Activated T-helper 1 cell treated with Interleukin-2 at 50 U/mL for 16 hours (primary cell): Measurements from ENCODE around the gene GPR61.

Experiments used
- DNase-seq: peaks from one replicate; pipeline ENCODE4 v3.0.0-alpha.2; 2020; ENCODE audit warnings: low read depth

GPR61 gene

GRCh38 chr1:109508873-109509175 is 30.8 kb upstream of the GPR61 start:
- no peak for DNase-seq

- peak; percentile 49 for DNase-seq
Observed at GRCh38 chr1:109509176-109510134, 30.2 kb upstream of the GPR61 start, which contains the start of gene AMIGO1. TSS of gene AMIGO1 (minus strand) at chr1:109509727. CDS start at chr1:109508912, 815 bp downstream.

- no peak for DNase-seq
Observed at GRCh38 chr1:109513110-109513710, 26.5 kb upstream of the GPR61 start.

DNA sequence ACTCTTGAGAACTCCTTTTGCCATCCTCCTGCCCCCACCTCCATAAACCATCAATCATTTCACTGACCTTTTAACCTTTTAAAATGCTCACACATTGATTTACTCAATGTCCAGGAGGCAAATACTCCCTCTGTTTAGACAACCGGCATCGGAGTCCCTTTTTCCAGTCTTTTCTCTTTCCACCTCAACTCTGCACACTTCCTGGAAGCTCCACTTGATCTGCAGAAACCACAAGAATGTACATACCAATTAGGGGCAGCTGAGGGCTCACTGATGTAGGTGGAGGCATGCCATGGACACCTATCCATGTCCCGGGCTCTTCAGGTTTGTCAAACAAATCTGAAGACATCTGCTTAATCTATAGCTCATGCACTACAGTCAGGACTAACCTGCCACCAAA is 24.8 kb upstream of the GPR61 start:
- no peak for DNase-seq

GRCh38 chr1:109516872-109517271 is 22.8 kb upstream of the GPR61 start:
- no peak for DNase-seq

DNA sequence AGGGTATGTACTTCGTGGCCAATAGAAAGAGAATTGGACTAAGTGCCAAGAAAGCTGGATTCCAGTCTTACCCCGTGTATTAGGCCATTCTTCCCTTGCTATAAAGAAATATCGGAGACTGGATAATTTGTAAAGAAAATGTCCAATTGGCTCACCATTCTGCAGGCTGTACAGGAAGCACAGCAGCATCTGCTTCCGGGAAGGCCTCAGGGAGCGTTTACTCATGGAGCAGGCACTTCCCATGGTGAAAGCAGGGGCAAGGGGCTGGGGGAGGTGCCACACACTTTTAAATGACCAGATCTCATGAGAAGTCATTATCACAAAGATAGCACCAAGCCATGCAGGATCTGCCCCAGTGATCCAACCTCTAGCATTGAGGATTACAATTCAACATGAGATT is 22.3 kb upstream of the GPR61 start:
- no peak for DNase-seq

DNA sequence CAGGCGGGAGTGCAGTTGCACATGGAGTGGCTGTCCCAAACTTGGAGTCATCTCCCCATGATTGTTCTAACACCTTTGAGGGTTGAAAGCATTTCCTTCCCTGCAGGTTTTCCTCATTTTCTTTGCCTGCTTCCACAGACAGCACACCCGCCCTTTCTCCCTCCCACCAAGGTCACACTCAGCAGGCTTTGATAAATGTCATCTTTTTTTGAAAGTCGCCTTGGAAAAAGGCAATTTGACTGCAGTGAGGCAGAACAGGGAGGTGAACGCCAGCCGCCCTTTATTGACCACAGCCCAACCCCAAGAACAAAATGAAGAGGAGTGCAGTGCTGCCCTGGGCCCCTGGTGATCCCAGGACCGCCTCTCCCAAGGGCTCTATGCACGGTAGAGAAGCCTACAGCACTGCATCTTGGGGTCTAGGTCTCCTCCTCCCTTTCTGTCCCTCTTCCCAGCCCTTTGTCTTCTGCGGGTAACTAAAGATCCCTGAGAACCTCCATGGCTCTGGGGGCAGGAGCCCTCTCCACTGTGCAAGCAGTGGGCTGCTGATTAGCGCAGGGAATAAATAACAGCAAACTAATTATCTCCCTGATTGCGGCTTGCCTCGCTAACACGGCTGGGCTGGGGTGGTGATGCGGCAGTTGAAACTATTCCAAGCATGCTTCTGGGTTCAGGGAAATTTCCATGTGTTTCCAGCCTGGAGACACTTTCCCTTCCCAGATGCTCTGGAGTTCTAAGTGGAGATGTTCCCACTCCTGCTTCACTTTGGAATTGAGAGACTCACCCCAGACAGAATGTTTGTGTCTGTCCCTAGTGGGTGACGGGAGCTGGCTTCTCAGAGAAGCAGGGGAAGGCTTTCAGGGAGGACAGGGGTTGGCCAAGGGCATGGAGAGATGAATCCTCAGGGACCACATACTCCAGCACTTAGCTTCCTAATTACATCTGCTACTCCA is 18.4 kb upstream of the GPR61 start:
- DNase-seq: no peak

DNA sequence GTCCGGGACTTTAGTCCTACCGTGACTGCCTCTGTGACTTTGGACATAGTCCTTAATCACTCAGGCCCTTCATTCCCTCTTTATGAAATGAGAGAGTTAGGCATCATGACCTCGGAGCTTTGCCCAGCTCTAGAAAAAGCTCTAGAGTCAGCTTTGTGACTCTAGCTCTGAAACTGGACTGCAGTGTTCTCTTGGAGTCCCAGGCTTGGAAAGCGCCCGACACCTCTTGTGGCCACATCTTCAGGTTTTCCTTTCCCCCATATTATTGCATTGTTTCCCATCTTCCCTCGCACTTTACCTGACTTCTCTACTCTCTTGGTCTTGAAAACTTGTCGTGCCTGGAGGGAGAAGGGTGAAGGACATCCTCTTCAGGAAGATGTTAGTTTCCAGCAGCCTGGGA is 17.6 kb upstream of the GPR61 start:
- DNase-seq: no peak

GRCh38 chr1:109523706-109524105 is 16.0 kb upstream of the GPR61 start:
- DNase-seq: no peak

DNA sequence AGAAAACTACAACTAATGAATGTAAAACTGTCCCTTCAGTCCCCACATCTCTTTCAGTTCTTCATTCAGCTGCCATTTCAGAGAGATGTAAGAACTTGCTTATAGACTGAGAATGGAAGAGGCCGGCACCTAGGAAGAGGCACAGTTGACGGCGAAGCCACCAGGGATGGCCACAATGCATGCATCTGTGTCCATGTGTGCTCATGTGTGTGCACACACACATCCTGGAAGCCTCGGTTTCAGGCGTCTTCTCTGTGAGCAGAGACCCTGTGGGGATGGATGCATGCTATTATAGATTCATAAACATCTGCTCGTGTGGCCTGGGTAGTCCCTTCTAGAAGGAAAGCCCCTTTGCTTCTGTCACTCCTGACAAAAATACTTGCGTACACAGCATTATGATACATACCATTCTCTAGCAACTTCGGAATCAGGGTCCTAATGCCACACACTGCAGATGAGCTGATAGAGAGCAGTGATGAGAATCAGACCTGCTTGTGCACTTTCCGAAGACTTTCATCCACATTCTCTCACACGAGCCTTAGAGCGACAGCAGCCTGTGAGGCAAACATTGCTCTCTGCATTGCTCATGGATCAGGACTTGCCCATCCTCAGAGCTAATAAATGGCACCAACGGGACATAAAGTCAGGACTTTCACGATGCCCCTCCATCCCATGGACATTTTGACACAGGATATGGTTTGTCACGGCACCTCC is 12.4 kb upstream of the GPR61 start:
- no peak for DNase-seq

DNA sequence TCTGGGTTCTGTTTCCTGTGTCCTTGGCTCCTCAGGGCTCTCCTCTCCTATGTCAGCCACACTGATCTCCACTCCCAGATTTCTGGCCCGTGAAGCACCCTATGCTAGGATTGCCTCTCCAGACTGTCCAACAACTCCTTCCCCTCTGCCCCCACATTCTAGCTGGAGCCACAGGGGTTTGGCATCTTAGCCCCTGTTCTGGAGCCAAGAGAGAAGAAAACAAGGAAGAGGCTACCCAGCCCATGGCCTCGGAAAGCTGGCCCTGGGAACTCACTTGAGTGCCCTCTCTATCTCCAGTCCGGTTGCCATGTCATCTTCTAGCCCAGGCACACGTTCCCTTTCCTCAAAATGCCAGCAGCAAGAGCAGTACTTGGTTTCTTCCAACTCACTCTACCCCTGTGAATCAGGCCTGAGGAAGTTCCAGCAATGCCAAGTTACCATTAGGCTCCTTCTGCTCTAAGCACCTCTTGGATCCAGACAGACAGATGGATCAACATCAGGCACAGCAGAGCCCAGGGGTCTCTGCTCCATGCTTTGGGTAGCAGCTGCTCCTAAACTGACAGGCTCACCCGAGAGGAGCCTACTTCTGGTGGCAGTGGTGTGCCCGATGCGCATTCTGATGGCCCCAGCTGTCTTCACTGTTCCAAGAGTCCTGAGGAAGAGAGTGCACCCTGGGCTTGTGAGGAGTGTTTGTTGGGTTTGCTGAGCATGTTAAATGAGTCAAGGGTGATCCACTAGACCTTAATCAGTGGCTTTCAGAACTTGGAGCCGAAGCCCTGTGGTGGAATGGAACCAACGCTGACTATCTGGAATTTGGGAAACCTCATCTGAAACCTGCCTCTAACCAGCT is 11.6 kb upstream of the GPR61 start:
- DNase-seq: no peak

- no peak for DNase-seq
Observed at GRCh38 chr1:109528712-109529111, 11.0 kb upstream of the GPR61 start.

DNA sequence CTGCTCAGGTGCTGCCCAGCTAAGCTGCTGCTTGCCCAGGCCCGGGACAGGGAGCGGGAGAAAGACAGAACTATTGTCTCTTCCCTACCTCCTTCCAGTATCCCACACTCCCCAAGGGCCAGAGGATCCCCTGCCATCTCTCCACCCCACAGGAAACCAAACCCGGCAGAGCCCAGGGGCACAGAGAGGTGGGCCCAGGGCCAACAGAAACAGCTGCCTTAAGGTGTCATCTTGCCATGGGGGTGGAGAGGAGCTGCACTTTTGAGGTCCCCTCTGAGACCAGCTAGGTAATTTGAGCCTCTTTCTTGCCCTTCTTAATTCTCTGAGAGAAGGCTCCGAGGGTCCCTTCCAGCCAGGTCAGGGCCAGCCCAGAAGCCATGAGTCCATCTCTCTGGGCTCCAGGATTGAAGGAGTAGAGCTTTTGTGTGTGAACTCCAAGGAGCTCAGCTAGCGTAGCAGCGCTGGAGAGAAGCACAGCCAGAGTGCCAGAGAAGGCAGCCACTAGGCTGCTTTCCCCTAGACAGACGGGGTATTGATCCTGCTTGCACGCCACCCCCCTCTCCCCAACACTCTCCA is 9.7 kb upstream of the GPR61 start:
- no peak for DNase-seq

DNA sequence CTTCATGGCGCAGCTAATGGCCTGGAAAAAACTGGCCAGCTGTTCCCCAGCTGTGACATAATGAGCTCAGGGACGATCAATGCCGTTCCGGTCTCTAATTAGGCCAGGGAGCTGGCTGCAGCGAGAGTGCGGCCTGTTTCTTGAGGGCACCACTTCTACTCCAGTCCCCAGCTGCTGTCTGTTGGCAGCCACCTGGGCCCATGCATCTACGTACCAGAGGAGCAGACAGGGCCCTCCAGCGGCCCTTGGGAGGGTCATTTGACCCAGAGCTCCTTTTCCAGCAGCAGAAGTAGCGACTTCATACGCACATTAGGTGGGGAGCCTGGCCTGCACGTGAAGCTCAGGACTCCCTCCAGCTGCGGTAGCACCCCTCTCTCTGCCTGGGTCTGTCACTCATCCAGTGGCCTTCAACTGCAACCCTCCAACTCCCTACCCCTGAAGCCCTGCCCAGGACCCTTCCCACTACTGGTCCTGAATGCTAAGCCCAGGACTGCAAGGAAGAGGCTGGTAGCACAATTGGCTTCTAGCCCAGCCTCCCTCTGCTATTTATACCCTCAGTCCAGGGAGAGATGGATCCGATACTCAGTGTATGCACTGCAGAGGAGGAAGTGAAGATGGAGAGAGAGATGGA is 9.1 kb upstream of the GPR61 start:
- no peak for DNase-seq

DNA sequence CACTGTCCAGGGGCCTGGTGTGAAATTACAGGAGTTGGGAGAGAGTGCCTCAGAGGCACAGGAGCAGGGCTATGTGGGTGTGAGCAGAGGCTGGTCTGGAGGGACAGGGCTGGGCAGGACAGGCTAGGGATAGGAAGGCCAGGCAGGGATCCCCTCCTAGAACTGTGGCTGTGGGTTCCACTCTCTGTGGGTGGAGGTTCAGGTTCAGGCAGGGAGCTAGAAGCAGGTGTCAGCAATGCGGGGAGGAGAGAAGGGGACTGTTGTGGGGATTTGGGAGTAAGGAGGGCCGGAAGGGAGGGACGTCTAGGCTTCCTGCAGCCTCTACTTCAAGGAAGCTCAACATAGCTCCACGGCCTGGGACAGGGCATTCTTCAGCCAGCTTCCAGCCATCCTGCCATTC is 8.3 kb upstream of the GPR61 start:
- no peak for DNase-seq

DNA sequence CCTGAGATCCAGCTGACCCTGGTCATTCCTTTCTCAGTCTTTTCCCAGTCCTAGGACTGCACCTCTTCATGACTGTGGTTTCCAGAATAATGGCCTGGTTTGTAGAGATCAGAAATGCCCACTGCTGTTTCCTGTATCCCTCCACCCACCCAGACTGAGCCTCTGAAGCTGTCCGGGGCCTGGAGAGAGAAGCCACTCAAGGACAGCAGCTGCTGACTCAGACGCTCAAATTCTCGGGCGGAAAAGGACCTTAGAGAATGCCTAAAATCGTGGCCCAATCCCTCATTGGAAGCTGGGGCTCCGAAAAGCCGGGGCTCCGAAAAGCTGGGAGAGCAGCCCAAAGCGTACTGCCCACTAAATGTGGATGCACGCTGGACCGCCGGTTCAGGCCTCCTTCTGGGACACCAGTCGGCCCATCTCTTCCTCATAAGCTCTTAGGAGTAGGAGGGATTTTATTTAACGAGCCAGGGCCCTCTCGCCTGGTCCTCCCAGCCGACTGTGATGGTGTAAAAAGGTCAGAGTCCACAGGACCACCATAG is 7.8 kb upstream of the GPR61 start:
- no peak for DNase-seq

DNA sequence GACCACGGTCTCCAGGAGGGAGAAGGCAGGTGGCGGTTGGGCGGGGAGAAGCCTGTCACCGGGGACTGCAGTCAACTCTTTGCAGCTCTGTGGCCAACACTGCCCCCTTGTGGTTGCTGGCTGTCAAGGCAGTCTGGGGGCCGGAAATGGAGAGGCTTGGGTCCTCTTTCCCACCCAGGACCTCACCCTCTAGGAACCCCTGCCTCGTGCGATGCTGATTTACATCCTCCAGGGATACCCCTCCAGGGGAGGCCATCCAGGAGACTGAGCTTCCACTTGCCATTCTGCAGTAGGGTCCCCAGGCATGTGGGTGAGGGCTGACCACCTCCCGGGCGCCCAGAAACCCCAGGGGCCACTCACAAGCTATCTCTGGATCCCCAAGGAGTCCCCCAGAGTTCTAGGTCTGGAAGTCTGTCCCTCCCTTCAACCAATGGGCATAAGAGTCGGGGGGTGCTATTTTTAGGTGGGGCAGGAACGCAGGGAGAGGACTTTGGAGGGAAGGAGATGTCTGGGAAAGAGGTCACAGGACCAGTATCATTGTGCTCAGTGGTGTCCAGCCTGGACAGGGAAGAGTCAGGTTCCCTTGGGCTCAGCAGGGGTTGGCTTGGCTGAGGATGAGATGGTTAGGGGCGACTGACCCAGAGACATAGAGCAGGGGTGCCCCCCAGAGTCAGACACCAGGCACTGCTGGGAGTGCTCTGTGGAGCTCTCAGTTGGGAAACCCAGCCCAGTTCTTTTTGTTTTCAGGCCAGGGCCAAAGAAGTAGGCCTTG is 7.1 kb upstream of the GPR61 start:
- DNase-seq: peak; percentile 83

GRCh38 chr1:109534307-109534858 is 5.3 kb upstream of the GPR61 start:
- DNase-seq: no peak

DNA sequence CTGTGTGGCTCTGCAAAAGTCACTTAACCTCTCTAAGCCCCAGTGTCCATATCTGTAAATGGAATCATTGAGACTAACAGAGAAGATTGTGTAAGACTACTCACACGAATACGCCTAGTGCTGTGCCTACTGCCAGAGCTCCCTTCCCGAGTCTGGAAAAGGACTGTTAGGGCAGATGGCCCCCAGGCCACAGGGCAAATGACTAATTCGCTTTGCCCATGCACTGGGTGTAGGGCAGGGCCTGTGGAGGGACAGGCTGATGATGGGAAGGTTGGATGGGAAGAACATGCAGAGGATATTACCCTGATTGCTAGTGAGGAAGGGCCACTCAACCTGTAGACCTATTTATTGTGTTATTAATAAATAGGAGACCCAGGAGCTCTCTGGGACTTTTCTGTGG is 4.2 kb upstream of the GPR61 start:
- no peak for DNase-seq
